Lower leg skin (tissue), 3 donors: ENCODE measurements around the gene MAST3.

Experiments used
- POLR2A ChIP-seq, 2 donors: fragments of 450-650 bp; IDR thresholded peaks; one replicate each; pipeline ENCODE4 v1.6.1; 2016 to 2017; ENCODE audit warnings: antibody characterized with exemption in 2 of 2, mild to moderate bottlenecking in 1 of 2, moderate library complexity in 1 of 2
- TF ChIP-seq, protein P1 (sequence below), 3 donors: fragments of 450-650 bp; IDR thresholded peaks; one replicate each; pipeline ENCODE4 v1.5.1; 2016; ENCODE audit warnings: antibody characterized with exemption in 3 of 3, mild to moderate bottlenecking in 3 of 3, moderate library complexity in 2 of 3

DNA sequence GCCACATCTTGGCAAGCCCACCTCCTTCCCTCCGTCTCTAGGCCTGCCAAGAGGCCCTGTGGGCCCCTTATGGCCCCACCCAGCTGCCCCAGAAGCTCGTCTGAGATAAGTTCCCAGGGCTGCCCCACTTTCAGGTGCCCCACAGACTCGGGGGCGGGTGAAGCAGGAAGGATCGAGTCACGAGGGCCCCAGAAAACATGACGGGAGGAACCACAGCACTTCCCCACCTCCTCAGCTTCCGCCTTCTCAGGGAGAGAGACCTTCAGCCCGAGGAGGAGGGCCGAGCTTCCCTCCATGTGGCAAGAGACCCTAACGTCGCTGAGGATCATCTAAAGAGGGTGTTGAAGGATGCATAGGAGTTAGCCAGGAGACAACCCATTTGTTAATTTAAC lies 6.4 kb upstream of the MAST3 start:
- TF ChIP-seq, protein P1, sequence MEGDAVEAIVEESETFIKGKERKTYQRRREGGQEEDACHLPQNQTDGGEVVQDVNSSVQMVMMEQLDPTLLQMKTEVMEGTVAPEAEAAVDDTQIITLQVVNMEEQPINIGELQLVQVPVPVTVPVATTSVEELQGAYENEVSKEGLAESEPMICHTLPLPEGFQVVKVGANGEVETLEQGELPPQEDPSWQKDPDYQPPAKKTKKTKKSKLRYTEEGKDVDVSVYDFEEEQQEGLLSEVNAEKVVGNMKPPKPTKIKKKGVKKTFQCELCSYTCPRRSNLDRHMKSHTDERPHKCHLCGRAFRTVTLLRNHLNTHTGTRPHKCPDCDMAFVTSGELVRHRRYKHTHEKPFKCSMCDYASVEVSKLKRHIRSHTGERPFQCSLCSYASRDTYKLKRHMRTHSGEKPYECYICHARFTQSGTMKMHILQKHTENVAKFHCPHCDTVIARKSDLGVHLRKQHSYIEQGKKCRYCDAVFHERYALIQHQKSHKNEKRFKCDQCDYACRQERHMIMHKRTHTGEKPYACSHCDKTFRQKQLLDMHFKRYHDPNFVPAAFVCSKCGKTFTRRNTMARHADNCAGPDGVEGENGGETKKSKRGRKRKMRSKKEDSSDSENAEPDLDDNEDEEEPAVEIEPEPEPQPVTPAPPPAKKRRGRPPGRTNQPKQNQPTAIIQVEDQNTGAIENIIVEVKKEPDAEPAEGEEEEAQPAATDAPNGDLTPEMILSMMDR (IDR thresholded peaks at IDR 0.05): no peak
- TF ChIP-seq POLR2A (IDR thresholded peaks at IDR 0.05): no peak
